ENCODE data around the gene PLEKHH1. TPM values are rescaled to one million over a fixed set of nuclear protein-coding genes. Genes with fewer than 3 reads are reported as not detected.

Gene PLEKHH1
- total and polyA plus RNA-seq, 11 donors = 2.4 to 9.2 (median 5.2) TPM

DNA sequence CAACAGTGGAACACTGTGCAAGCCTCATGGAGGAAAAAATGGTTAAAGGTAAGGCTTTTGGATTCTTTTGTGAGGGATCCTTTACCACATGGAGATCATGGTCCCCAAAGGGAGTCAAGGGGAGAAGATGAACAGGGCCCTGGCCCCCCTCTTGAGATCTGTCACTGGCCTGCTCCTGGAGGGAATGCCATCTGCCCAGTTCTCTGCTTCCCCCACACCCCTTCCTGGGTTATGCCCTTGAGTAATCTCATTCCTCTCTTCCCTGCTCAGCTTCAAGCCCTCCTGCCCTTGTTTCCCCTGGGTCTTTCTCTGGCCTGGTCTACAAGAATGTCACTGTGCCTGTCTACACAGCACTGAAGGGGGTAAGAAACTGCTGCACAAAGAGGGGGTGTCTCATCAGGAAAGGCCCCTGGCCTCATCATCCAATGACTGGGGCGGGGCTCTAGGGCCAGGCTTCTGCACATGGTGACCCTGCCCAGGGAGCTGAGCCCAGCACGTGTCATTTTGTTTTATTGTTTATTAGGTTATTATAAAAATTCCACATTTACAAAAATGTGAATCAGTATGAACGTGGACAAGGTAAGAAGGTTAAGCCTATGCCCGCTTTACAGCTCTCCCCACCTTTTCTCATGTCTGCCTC lies 36.7 kb downstream of the PLEKHH1 start:
- ATAC-seq = no peak

DNA sequence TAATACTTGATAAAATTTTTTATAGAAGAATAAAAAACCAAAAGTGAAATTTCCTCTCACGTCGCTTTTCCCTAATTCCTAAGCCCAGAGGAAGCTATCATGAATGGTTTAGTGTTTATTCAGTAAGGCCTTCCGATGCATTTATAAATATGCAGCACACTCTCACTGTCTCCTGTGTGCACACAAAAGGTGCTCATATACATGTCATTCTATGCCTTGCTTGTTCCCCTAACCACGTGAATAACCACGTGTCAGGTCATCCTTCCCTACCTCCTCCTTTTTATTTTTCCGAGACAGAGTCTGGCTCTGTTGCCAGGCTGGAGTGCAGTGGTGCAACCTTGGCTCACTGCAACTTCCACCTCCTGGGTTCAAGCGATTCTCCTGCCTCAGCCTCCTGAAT lies 37.4 kb downstream of the PLEKHH1 start:
- DNase-seq = no peak
- H3K27ac ChIP-seq = no peak overlapping the region
- 83 to 90% (median 86%) methylated on average over 7 of the region's 7 CpGs for WGBS, 4 donors
- no peaks in the 10 kb centered on the region for H3K4me1 ChIP-seq
- H3K36me3 ChIP-seq = no peaks in the 10 kb centered on the region
- intact Hi-C loops (cut with DNase I) = loop anchor here in 7 of 10 donors (2.0 to 10.0 kb wide), 5 partner anchors 43 to 144 kb away; no protein-coding TSS in a partner anchor
- ATAC-seq = no peak
- no peak for TF ChIP-seq POLR2A (IDR thresholded peaks at IDR 0.05)
- TF ChIP-seq, protein P1, sequence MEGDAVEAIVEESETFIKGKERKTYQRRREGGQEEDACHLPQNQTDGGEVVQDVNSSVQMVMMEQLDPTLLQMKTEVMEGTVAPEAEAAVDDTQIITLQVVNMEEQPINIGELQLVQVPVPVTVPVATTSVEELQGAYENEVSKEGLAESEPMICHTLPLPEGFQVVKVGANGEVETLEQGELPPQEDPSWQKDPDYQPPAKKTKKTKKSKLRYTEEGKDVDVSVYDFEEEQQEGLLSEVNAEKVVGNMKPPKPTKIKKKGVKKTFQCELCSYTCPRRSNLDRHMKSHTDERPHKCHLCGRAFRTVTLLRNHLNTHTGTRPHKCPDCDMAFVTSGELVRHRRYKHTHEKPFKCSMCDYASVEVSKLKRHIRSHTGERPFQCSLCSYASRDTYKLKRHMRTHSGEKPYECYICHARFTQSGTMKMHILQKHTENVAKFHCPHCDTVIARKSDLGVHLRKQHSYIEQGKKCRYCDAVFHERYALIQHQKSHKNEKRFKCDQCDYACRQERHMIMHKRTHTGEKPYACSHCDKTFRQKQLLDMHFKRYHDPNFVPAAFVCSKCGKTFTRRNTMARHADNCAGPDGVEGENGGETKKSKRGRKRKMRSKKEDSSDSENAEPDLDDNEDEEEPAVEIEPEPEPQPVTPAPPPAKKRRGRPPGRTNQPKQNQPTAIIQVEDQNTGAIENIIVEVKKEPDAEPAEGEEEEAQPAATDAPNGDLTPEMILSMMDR (IDR thresholded peaks at IDR 0.05) = no peak
- H3K27me3 ChIP-seq = no peaks in the 10 kb centered on the region
- H3K9me3 ChIP-seq = no peaks in the 10 kb centered on the region
- H3K4me3 ChIP-seq = no peak overlapping the region

More for the DNA sequence above, 36.7 kb downstream of the PLEKHH1 start:
- Histone ChIP-seq H3K36me3 (no peaks in the 10 kb centered on the region), H3K27me3 (no peaks in the 10 kb centered on the region), H3K27ac (no peak overlapping the region), H3K4me1 (no peaks in the 10 kb centered on the region), H3K9me3 (no peaks in the 10 kb centered on the region), H3K4me3 (no peak overlapping the region)
- intact Hi-C loops (cut with DNase I) = loop anchor here in 9 of 10 donors (2.0 to 10.0 kb wide), 6 partner anchors 37 to 143 kb away; partner anchors contain the start of gene PLEKHH1 (in 2 of the 9)
- 79 to 82% (median 79%) methylated on average over 4 of the region's 4 CpGs for WGBS, 4 donors
- TF ChIP-seq, protein P1 (IDR thresholded peaks at IDR 0.05) = no peak
- no peak for TF ChIP-seq POLR2A (IDR thresholded peaks at IDR 0.05)
- no peak for DNase-seq

DNA sequence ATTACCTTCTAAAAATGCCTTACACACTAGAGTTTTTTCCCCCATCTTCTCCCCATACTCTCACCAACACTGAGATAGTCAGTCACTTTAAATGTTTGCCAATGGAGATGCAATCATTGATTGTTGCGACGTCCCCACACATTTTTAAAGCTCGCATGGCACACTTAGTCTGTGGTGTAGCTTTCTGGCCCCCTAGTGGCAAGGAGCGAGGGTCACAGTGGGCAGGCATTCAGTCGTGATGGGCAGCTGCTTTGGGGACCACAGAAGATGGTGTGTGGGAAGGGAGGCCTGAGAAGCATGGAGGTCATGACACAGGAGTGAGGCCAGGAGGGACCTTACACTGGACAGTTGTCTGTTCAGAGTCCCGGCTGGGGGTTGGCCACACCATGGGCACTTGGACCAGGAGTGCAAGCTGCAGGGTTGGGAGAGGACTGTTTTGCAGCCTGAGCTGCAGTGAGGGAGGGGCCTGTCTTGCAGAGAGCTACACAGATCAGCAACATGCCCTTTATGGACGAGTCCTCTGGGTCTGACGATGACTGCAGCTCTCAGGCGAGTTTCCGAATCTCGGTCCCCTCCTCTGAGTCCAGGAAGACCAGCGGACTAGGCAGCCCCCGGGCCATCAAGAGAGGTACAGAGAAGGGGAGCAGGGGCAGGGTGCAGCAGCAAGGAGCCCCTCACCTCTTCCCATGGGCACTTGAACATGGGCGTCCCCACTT lies 38.3 kb downstream of the PLEKHH1 start:
- Histone ChIP-seq H3K27me3 (no peaks in the 10 kb centered on the region), H3K4me3 (no peak overlapping the region), H3K9me3 (no peaks in the 10 kb centered on the region), H3K4me1 (no peaks in the 10 kb centered on the region), H3K36me3 (no peaks in the 10 kb centered on the region), H3K27ac (no peak overlapping the region)
- intact Hi-C loops (cut with DNase I) = loop anchor here in 9 of 10 donors (1.0 to 10.0 kb wide), 6 partner anchors 44 to 145 kb away; no protein-coding TSS in a partner anchor
- 42 to 52% (median 46%) methylated on average over 14 of the region's 14 CpGs for WGBS, 4 donors
- ATAC-seq (peak; percentile 70 to 82 (median 73)), DNase-seq (peak; percentile 47 to 74 (median 63))
- TF ChIP-seq POLR2A (IDR thresholded peaks at IDR 0.05) = no peak
- TF ChIP-seq, protein P1 (IDR thresholded peaks at IDR 0.05) = peak; percentile 67 to 89 (median 80)

DNA sequence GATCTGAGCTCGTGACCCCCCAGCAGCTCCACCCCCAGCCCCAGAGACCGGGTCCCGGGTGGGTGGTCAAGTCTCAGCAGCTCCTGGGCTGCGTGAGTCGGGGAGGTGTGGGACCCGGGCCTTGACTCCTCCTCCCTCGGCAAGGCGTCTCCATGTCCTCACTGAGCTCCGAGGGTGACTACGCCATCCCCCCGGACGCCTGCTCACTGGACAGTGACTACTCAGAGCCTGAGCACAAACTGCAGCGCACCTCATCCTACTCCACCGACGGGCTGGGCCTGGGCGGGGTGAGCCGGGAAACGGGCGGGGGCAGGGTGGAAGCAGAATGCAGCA lies 38.9 kb downstream of the PLEKHH1 start:
- H3K4me1 ChIP-seq = no peaks in the 10 kb centered on the region
- no peak overlapping the region for H3K4me3 ChIP-seq
- H3K9me3 ChIP-seq = no peaks in the 10 kb centered on the region
- no peaks in the 10 kb centered on the region for H3K36me3 ChIP-seq
- no peak for DNase-seq
- intact Hi-C loops (cut with DNase I) = loop anchor here (1.0 to 10.0 kb wide), 7 partner anchors 45 to 145 kb away; no protein-coding TSS in a partner anchor
- H3K27me3 ChIP-seq = no peaks in the 10 kb centered on the region
- peak in 1 of 4 donors; percentile 5 for ATAC-seq
- TF ChIP-seq POLR2A (IDR thresholded peaks at IDR 0.05) = no peak
- TF ChIP-seq, protein P1 (IDR thresholded peaks at IDR 0.05) = no peak
- WGBS, 4 donors = 83 to 90% (median 86%) methylated on average over 3 to 19 of the region's 19 CpGs
- no peak overlapping the region for H3K27ac ChIP-seq
